IMR-90 (cell line): ENCODE results near the gene PSMB11. TPM values are rescaled to one million over a fixed set of nuclear protein-coding genes. Genes with fewer than 3 reads are reported as not detected.

Experiments
- ATAC-seq: fragments of 200-7000 bp; cut with Tn5 transposase; 2 replicates; pipeline ENCODE4 v1.9.1; 2020; ENCODE audit warnings: low read depth, mild to moderate bottlenecking, moderate library complexity
- BruUV-seq: library from RNA; stranded (reverse); fragments of 400-500 nt; replicated peaks from 2 replicates; lab custom pipeline; 2021; lab: Mats Ljungman, UMichigan
- CTCF ChIA-PET: fragments of 300-600 bp; formaldehyde crosslinking; extraction: SDS; loops from one replicate; lab custom pipeline; 2021; ENCODE audit warnings: antibody characterized with exemption; lab: Yijun Ruan, JAX
- POLR2A ChIA-PET: fragments of 300-600 bp; sonication (Branson Sonifier 250); formaldehyde crosslinking; loops from one replicate; lab custom pipeline; 2022; ENCODE audit warnings: antibody characterized with exemption; ENCODE audit not compliant: unreplicated experiment; lab: Charles Lee
- DNase-seq: peaks from one replicate; pipeline ENCODE4 v3.0.0; 2013
- H2AFZ ChIP-seq: replicated peaks from 2 replicates; pipeline ENCODE3; 2013; ENCODE audit warnings: low read length, mild to moderate bottlenecking; ENCODE audit not compliant: poor library complexity
- H2AK5ac ChIP-seq: 2 replicates; pipeline ENCODE4 v1.6.1; 2013; ENCODE audit warnings: low read depth, low read length, inconsistent platforms
- H2AK9ac ChIP-seq: replicated peaks from 2 replicates; pipeline ENCODE3; 2013; ENCODE audit warnings: mild to moderate bottlenecking, low read depth, low read length, moderate library complexity; ENCODE audit not compliant: poor library complexity
- H2BK120ac ChIP-seq: 2 replicates; pipeline ENCODE4 v1.6.1; 2013; ENCODE audit warnings: low read depth, low read length, inconsistent platforms
- H2BK15ac ChIP-seq: 3 replicates; pipeline ENCODE4 v1.6.1; 2013; ENCODE audit warnings: low read depth, low read length, inconsistent platforms
- H2BK20ac ChIP-seq: 2 replicates; pipeline ENCODE4 v1.6.1; 2013; ENCODE audit warnings: low read depth, mild to moderate bottlenecking, inconsistent platforms, low read length, moderate library complexity
- H2BK5ac ChIP-seq: 2 replicates; pipeline ENCODE4 v1.6.1; 2013; ENCODE audit warnings: mild to moderate bottlenecking, low read depth, low read length, inconsistent platforms; ENCODE audit not compliant: poor library complexity, severe bottlenecking
- H3K14ac ChIP-seq: replicated peaks from 2 replicates; pipeline ENCODE4 v1.6.1; 2013; ENCODE audit warnings: low read depth, low read length, inconsistent platforms
- H3K18ac ChIP-seq: 2 replicates; pipeline ENCODE4 v1.6.1; 2013; ENCODE audit warnings: low read depth, low read length, control low read depth
- H3K23ac ChIP-seq: 2 replicates; pipeline ENCODE4 v1.6.1; 2013; ENCODE audit warnings: low read depth, low read length, inconsistent platforms
- H3K27ac ChIP-seq: 2 replicates; pipeline ENCODE4 v1.5.1; 2013; ENCODE audit warnings: mild to moderate bottlenecking, control low read depth, low read length; ENCODE audit not compliant: insufficient read depth
- H3K27me3 ChIP-seq: 2 replicates; pipeline ENCODE4 v1.6.1; 2013; ENCODE audit warnings: low read length; ENCODE audit not compliant: control insufficient read depth, insufficient read depth
- H3K36me3 ChIP-seq: 2 replicates; pipeline ENCODE4 v1.6.1; 2013; ENCODE audit warnings: low read length, mixed read lengths; ENCODE audit not compliant: control insufficient read depth, insufficient read depth
- H3K4ac ChIP-seq: 2 replicates; pipeline ENCODE4 v1.6.1; 2013; ENCODE audit warnings: low read depth, low read length, inconsistent platforms
- H3K4me1 ChIP-seq: 2 replicates; pipeline ENCODE4 v1.6.1; 2013; ENCODE audit warnings: low read length, mixed read lengths; ENCODE audit not compliant: control insufficient read depth, insufficient read depth
- H3K4me2 ChIP-seq: 2 replicates; pipeline ENCODE4 v1.6.1; 2013; ENCODE audit warnings: low read depth, mild to moderate bottlenecking, control low read depth, low read length, moderate library complexity
- H3K4me3 ChIP-seq: 2 replicates; pipeline ENCODE4 v1.5.1; 2013; ENCODE audit warnings: low read depth, mild to moderate bottlenecking, control low read depth, low read length, moderate library complexity; ENCODE audit not compliant: insufficient read depth
- H3K56ac ChIP-seq: 2 replicates; pipeline ENCODE4 v1.6.1; 2013; ENCODE audit warnings: low read length, inconsistent platforms; ENCODE audit not compliant: insufficient read depth; ENCODE audit errors: extremely low read depth
- H3K79me1 ChIP-seq, 2 experiments: 2 replicates each; pipeline ENCODE4 v1.6.1; 2013; ENCODE audit warnings: low read length in 2 of 2, inconsistent platforms in 1 of 2, low read depth in 1 of 2
- H3K9ac ChIP-seq: 2 replicates; pipeline ENCODE4 v1.6.1; 2013; ENCODE audit warnings: low read depth, low read length, control low read depth
- H3K9me1 ChIP-seq: 2 replicates; pipeline ENCODE4 v1.6.1; 2013; ENCODE audit warnings: low read length, inconsistent platforms; ENCODE audit not compliant: insufficient read depth
- H3K9me3 ChIP-seq: 2 replicates; pipeline ENCODE4 v1.6.1; 2013; ENCODE audit warnings: low read length; ENCODE audit not compliant: control insufficient read depth, insufficient read depth
- H4K20me1 ChIP-seq: 2 replicates; pipeline ENCODE4 v1.6.1; 2013; ENCODE audit warnings: low read length, inconsistent platforms; ENCODE audit not compliant: insufficient read depth
- H4K5ac ChIP-seq: 2 replicates; pipeline ENCODE4 v1.6.1; 2013; ENCODE audit warnings: mild to moderate bottlenecking, low read depth, low read length, control low read depth
- H4K8ac ChIP-seq, 2 experiments: 2 replicates each; pipeline ENCODE4 v1.6.1; 2013; ENCODE audit warnings: low read depth in 2 of 2, low read length in 2 of 2, control low read depth in 1 of 2, inconsistent platforms in 1 of 2
- H4K91ac ChIP-seq: 2 replicates; pipeline ENCODE4 v1.6.1; 2013; ENCODE audit warnings: low read depth, low read length, inconsistent platforms; ENCODE audit not compliant: insufficient read depth
- BHLHE40 ChIP-seq: fragments of 150-350 bp; IDR thresholded peaks from 2 replicates; pipeline ENCODE4 v1.6.1; 2016; ENCODE audit warnings: mild to moderate bottlenecking, low read depth, low read length
- CEBPB ChIP-seq: IDR thresholded peaks from 2 replicates; pipeline ENCODE4 v1.6.1; 2012; ENCODE audit warnings: low read depth, low read length, improper control_type of control experiment
- CHD1 ChIP-seq: IDR thresholded peaks from 2 replicates; pipeline ENCODE4 v1.6.1; 2012; ENCODE audit warnings: low read depth, low read length, improper control_type of control experiment
- CTCF ChIP-seq: conservative IDR thresholded peaks from 2 replicates; pipeline ENCODE4 v1.5.1; 2012; ENCODE audit warnings: mild to moderate bottlenecking, low read depth, low read length, improper control_type of control experiment
- ELK1 ChIP-seq: fragments of 150-350 bp; IDR thresholded peaks from 2 replicates; pipeline ENCODE4 v1.6.1; 2016; ENCODE audit warnings: low read depth, mild to moderate bottlenecking, low read length, moderate library complexity, borderline replicate concordance
- MAZ ChIP-seq: IDR thresholded peaks from 2 replicates; pipeline ENCODE4 v1.6.1; 2012; ENCODE audit warnings: low read depth, mild to moderate bottlenecking, low read length, improper control_type of control experiment, moderate library complexity, borderline replicate concordance
- MXI1 ChIP-seq: IDR thresholded peaks from 2 replicates; pipeline ENCODE4 v1.6.1; 2012; ENCODE audit warnings: low read depth, mild to moderate bottlenecking, low read length, moderate library complexity, borderline replicate concordance
- NFE2L2 ChIP-seq: fragments of 150-350 bp; IDR thresholded peaks from 2 replicates; pipeline ENCODE4 v1.6.1; 2016; ENCODE audit warnings: low read depth, mild to moderate bottlenecking, low read length
- RAD21 ChIP-seq: IDR thresholded peaks from 2 replicates; pipeline ENCODE4 v1.6.1; 2012; ENCODE audit warnings: low read length, improper control_type of control experiment
- SMC3 ChIP-seq: fragments of 150-350 bp; IDR thresholded peaks from 2 replicates; pipeline ENCODE4 v1.6.1; 2016; ENCODE audit warnings: low read depth, mild to moderate bottlenecking, antibody characterized with exemption, low read length, moderate library complexity
- USF2 ChIP-seq: fragments of 150-350 bp; IDR thresholded peaks from 2 replicates; pipeline ENCODE4 v1.6.1; 2017; ENCODE audit warnings: mild to moderate bottlenecking, antibody characterized with exemption, low read length, low read depth
- WGBS, 2 experiments: methylation state at CpG; one replicate each; pipeline versions ENCODE4 v1.1.5 to v1.1.7; 2013; ENCODE audit warnings: missing lambda C conversion rate in 2 of 2; ENCODE audit not compliant: insufficient read length in 1 of 2; ENCODE audit errors: extremely low coverage in 2 of 2; 5-methylcytosine and 5-hydroxymethylcytosine counted together
- dilution Hi-C: fragments of 300-500 bp; cut with HindIII; formaldehyde crosslinking; loops from one replicate; pipeline ENCODE4 v1.14.3; 2018; ENCODE audit warnings: low sequenced_read_pairs; ENCODE audit not compliant: unreplicated experiment
- in situ Hi-C: fragments of 300-500 bp; cut with MboI; formaldehyde crosslinking; loops from 3 replicates; pipeline ENCODE4 v1.14.3; 2019; ENCODE audit warnings: low sequenced_read_pairs, inconsistent platforms, mixed read lengths
- intact Hi-C: fragments of 100-400 bp; cut with micrococcal nuclease; formaldehyde crosslinking; loops from 2 replicates; pipeline ENCODE4 v1.10.0; 2022
- polyA plus RNA-seq, 3 experiments: library from polyadenylated mRNA; depleted of rRNA; stranded (reverse); fragments of >200 nt; gene quantifications; 2 replicates each; pipeline ENCODE4 v1.2.3, GENCODE V29; 2012; ENCODE audit warnings: low replicate concordance in 1 of 3
- total RNA-seq: library from RNA; depleted of rRNA; stranded (reverse); fragments of >200 nt; gene quantifications from 2 replicates; pipeline ENCODE4 v1.2.3, GENCODE V29; 2012

PSMB11 gene
- total and polyA plus RNA-seq, 2 of the 4 experiments (the other 2 are of a cell fraction), result not detected

GRCh38 chr14:23057757-23058653 is 16.0 kb downstream of the PSMB11 start:
- peaks cover 41% of the 10 kb centered on the region for H3K36me3 ChIP-seq
- ATAC-seq (peak; percentile 55), DNase-seq (peak; percentile 76)
- H2AFZ ChIP-seq, result peak overlapping the region; percentile 89
- no peak overlapping the region for H2BK120ac ChIP-seq
- H3K4ac ChIP-seq, result peak overlapping the region; percentile 85
- no peak overlapping the region for H3K18ac ChIP-seq
- no peak overlapping the region for H2BK20ac ChIP-seq
- ChIA-PET POLR2A (interaction anchor here (0.6 to 0.8 kb wide), 3 partner anchors 13 to 80 kb away, joined by 3 to 11 read pairs (median 3); no protein-coding TSS in a partner anchor), CTCF (interaction anchor here (0.6 to 2.2 kb wide), 12 partner anchors 11 to 82 kb away, joined by 3 to 17 read pairs (median 4); partner anchors contain the start of genes ACIN1, C14orf119 and PSMB11)
- no peak overlapping the region for H4K8ac ChIP-seq
- WGBS, 2 experiments, result 2% methylated on average over 21 of the region's 51 CpGs; no CpG with 5 or more reads in 1 of the 2 experiments
- H2BK15ac ChIP-seq, result no peak overlapping the region
- no peaks in the 10 kb centered on the region for H3K9me3 ChIP-seq
- dilution Hi-C loops (no loop called here), in situ Hi-C loops (no loop called here), intact Hi-C loops (loop anchor here (1.0 to 2.0 kb wide), 4 partner anchors 64 to 501 kb away; no protein-coding TSS in a partner anchor)
- 0 out of 2 replicates have a peak overlapping the region, but pooled peaks have one; percentile 68 for H3K14ac ChIP-seq
- peak overlapping the region; percentile 62 for H3K4me3 ChIP-seq
- peak overlapping the region; percentile 78 for H2AK5ac ChIP-seq
- no peaks in the 10 kb centered on the region for H3K27me3 ChIP-seq
- H3K56ac ChIP-seq, result 0 out of 2 replicates have a peak overlapping the region, but pooled peaks have one; percentile 22
- TF ChIP-seq BHLHE40 (peak; percentile 47; the same call in 1 of the 2 replicates), CEBPB (no peak), MXI1 (peak; percentile 11; the same call in 1 of the 2 replicates), USF2 (no peak; the same call in 1 of the 2 replicates), RAD21 (peak; percentile 82), MAZ (peak; percentile 35; the same call in 1 of the 2 replicates), CHD1 (no peak), SMC3 (peak; percentile 83), CTCF (peak; percentile 89), NFE2L2 (no peak), ELK1 (no peak)
- no TSS peak for BruUV-seq
- no peak overlapping the region for H4K5ac ChIP-seq
- peak overlapping the region; percentile 92 for H2AK9ac ChIP-seq
- peaks cover 0 to 47% of the 10 kb centered on the region in 2 experiments; a peak in 3 of 4 replicates for H3K79me1 ChIP-seq
- peaks cover 21% of the 10 kb centered on the region for H4K20me1 ChIP-seq
- H3K9me1 ChIP-seq, result peaks cover 5% of the 10 kb centered on the region; the same call in 1 of the 2 replicates
- H2BK5ac ChIP-seq, result peak overlapping the region; percentile 41
- peak overlapping the region; percentile 73 for H3K9ac ChIP-seq
- peak overlapping the region; percentile 87 for H3K4me2 ChIP-seq
- 0 out of 2 replicates have a peak overlapping the region, but pooled peaks have one; percentile 25 for H4K91ac ChIP-seq
- peak overlapping the region; percentile 70 for H3K27ac ChIP-seq
- peaks cover 19% of the 10 kb centered on the region for H3K4me1 ChIP-seq
- peak overlapping the region; percentile 75; the same call in 1 of the 2 replicates for H3K23ac ChIP-seq
